COLO829 (cell line): Measurements from ENCODE around the gene LCOR.
"Not testable (repeated sequence)": the region's sequence is repeated elsewhere in the genome, so short reads cannot be mapped to it uniquely, and the experiment has no call there.

ENCODE experiments used
- DNase-seq: peaks from one replicate; pipeline ENCODE4 v3.0.0; 2012; ENCODE audit warnings: low spot score

Gene LCOR

DNA sequence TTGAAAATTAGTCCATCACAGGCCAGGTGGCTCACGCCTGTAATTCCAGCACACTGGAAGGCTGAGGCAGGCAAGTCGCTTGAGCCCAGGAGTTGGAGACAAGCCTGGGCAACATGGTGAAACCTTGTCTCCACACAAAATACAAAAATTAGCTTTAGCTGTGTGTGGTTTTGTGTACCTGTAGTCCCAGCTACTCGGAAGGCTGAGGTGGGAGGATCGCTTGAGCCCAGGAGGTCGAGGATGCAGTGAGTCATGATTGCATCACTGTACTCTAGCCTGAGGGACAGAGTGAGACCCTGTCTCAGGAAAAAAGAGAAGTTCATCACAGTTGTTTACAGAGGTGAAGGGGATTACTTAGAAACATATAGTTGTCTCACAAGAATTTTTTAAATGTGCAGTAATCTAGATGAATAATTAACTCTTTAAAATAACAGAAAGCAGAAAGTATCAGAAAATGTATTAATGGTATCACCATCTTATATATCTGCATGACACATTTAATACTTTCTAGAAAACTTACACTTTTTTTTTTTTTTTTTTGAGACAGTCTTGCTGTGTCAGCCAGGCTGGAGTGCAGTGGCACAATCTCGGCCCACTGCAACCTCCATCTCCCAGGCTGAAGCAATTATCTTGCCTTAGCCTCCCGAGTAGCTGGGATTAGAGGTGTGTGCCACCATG lies 8.9 kb downstream of the LCOR start:
- no peak for DNase-seq

DNA sequence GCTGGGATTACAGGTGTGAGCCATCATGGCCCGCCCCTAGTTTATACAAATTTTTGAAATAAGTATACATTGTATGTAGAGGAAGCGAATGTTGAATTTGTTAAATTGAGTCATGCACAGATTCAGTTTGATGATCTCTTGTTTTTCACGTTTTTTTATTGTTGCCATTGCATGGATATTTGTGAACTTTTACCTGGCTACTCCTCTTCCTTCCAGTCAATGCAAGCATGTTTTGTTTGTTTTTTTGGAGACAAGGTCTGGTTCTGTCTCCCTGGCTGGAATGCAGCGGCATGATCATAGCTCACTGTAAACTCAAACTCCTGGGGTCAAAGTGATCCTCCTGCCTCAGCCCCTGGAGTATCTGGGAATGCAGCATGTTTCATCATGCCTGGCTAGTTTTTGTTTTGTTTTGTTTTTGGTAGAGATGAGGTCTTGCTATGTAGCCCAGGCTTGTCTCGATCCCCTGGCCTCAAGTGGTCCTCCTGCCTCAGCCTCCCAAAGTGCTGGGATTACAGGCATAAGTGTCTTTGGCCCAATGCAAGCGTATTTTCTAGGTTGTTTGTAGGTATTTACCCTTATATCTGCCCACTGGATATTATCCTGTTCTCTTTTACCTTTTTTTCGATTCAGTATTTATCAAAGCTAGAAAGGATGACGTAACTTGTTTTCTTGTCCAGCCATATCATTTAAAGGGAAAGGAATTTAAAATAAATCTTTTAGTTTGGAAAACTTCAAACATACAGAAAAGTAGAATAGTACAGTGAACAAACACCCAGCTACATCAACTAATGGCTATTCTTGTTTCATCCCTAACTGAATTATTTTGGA lies 11.0 kb downstream of the LCOR start:
- DNase-seq = no peak

DNA sequence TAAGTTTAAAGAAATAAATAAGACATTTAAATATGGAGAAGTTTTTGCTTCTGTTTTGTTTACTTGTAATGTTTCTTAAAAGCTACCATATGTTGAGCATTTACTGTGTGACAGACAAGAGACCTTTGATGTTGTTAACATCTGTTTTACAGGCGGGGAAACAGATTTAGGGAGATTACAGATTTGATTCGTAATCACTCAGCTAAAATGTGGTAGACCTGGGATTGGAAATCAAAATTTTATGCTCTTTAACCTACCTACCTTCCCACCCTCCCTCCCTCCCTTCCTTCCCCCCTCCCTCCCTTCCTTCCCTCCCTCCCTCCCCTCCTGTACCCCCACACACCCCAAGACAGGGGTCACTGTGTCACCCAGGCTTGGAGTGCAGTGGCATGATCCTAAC lies 11.7 kb downstream of the LCOR start:
- DNase-seq = no peak

DNA sequence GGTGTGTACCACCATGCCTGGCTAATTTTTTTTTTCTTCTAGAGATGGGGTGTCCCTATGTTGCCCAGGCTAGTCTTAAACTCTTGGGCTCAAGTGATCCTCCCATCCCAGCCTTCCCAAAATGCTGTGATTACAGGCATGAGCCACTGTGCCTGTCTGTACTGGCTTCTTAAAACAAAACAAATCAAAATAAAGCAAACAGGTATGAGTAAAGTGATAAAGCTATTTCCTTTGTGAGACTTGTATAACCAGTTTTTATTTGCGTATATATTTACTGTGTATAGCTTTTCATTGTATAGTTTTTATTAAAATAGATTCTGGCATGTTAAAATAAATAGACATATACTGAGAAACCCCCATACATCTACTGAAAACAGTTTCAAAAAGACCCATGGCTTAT lies 14.3 kb downstream of the LCOR start:
- DNase-seq = no peak

DNA sequence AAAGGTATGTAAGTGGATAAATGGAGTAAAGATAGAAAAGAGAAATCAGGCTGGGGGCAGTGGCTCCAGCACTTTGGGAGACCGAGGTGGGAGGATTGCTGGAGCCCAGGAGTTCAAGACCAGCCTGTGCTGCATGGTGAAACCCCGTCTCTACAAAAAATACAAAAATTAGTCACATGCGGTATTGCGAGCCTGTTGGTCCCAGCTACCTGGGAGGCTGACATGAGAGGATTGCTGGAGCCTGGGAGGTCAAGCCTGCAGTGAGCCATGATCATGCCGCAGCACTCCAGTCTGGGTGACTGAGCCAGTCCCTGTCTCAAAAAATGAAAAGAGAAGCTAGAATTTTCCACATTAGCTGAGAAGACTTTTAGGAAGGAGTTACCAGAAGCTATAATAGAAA lies 14.8 kb downstream of the LCOR start:
- DNase-seq = no peak

DNA sequence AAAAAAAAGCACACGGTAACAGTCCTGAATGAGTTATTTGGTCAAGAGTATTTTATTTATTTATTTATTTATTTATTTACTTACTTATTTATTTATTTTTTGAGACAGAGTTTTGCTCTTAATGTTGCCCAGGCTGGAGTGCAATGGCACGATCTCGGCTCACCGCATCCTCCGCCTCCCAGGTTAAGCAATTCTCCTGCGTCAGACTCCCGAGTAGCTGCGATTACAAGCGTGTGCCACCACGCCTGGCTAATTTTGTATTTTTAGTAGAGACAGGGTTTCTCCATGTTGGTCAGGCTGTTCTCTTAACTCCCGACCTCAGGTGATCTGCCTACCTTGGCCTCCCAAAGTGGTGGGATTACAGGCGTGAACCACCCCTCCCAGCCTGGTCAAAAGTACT lies 15.3 kb downstream of the LCOR start:
- not testable (repeated sequence) for DNase-seq

DNA sequence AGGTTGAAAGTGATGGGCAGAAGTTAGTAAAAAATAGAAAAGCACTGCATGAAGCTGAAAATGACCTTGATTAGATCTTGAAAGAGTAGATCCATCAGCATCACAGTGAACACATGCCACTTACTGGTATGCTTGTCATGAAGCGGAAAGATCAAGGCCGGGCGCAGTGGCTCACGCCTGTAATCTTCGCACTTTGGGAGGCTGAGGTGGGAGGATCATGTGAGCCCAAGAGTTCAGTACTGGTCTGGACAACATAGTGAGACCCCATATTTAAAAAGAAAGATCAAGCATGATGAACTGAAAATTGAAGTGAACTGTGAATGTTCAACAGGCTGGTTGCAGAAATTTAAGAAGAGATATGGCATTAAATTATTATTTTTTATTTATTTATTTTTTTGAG lies 18.0 kb downstream of the LCOR start:
- no peak for DNase-seq

DNA sequence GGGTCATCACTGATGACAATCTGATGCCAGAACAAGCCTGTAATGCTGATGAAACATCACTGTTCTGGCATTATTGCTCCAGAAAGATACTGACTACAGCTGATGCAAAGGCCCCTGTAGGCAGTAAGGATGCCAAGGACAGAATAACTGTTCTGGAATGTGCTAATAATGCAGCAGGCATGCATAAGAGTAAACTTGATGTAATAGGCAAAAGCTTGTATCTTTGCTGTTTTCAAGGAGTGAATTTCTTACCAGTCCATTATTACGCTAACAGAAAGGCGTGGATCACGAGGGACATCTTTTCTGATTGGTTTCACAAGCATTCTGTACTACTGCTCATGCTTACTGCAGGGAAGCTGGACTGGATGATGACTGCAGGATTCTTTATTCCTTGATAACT lies 18.7 kb downstream of the LCOR start:
- DNase-seq = no peak

DNA sequence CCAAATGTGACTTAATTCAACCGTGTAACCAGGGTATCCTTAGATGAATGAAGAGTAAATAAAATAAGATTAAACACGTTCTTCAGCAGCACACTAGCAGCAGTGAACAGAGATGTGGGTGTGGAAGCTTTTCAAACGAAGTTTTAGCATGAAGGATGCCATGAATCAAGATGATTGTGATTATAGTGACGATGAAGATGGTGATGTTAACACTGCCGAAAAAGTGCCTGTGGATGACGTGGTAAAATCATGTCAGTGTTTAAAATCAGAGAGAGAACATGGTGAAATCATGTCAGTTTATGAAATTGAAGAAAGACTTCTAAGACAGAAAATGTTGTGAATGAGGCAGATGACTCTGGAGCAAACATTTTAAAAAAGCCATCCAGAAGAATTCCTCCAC lies 19.2 kb downstream of the LCOR start:
- no peak for DNase-seq

DNA sequence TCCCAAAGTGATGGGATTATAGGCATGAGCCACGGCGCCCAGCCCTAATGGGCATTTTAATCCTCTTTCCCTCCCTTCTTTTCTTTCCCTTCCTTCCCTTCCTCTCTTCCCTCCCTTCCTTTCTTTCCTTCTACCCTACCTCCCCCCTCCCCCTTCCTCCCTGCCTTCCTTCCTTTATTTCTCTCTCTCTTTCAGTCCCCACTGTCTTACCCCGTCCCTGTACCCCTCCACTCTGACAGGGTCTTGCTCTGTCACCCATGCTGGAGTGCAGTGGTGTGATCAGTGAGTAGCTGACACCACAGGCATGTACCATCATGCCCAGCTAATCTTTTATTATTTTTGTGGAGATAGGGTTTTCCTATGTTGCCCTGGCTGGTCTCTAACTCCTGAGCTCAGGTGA lies 24.2 kb downstream of the LCOR start:
- DNase-seq = no peak

DNA sequence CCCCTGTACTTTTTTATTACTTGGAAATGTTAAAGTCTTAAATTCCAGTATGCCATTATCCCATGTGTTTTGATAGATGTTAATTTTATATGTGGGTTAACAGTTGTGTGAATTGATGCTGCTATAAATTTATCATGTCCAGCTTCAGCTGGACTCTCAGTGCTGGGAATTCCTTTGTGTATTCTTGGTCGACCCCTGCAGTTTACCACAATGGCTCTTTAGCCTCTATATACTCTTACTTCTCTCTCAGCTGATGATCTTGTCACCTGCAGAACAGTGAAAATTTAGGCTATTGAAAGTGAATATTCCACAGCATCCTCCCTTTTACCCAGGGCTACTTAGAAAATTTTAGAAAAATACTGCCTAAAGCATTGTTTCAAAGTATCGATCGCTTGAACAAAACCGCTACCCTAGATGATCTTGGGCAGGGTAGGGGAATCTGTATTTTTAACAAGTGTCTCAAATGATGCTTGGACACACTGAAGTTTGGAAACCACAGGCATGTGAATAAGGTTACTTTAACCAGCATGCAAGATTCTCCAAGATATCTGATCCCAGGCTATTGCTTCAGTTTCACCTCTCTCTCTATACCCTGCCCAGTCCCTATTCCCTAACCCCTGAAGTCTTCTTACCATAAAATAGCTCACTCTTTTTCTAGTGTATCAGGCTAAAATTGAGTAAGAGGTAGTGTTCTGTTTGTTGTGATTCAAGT lies 25.4 kb downstream of the LCOR start:
- no peak for DNase-seq

DNA sequence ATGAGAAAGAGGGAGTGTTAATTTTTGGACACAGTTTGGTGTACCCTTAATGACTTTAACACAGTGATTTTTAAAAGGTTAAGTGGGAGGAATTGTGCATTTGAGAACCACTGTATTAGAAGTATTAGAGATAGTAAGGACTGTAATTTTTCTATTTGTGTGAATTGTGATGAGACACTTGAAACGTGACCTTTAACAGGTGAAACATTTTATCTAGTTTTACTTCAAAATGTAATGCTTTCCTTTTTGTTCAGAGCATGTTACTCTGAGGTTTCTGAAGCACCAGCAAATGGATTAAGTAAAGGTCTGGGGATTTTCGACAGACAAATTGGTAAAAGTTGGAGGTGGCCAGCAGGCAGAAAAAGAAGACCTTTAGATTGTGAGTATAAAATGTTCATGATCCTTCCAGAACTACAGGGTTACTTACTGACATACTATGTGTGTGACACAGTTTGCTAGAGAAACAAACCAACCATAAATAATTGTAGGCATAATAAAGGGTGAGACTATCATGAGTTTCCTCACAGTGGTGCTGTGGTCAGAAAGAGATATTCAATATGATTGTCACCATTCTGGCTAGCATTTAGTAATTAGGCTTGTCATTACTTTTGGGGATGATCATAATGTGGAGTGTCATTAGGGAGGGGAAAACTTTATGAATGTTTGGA lies 26.1 kb downstream of the LCOR start:
- no peak for DNase-seq

DNA sequence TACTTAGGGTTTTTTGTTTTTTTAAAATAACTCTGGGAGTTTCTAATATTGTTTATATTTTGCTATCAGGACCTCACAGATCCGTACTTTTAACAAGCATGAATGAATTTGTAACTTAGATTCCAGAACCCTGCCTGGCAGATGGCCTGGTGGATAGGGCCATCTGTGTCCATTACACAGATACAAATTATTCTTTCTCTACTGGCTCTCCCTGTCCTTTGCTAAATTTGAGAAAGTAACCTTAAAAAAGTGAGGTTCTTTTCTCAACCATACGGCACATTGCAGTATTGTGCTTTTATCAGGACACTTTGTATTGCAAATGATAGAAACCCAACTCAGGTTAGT lies 26.6 kb downstream of the LCOR start:
- DNase-seq = no peak

DNA sequence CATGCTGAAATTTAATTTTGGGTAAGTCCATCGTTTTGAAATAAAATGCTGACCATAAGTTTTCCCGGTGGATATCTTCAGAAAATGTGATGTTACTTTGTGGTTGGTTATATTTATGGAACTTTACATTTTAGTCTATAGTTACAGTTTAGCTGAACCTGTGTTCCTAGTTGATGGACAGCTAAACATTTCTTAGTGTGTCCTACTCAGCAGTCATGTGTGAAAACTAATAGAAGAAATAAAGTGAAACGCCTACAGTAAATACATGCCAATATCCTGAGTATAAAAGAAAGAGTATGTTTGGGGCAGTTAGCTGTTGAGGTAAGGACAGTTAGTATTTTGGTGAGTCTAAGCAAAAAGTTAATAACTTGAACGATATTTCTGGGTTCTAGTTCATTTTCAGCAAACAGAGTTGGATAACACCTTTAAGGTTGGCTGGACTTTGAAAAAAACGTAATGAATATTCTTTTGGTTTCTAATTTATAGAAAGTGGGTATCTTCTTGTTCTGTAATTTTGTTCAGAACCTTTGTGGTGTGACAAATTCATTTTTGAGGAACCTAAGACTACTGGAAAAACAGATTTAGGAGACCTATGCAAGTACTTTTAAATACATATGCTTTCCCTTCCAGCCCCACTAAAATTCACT lies 28.7 kb downstream of the LCOR start:
- DNase-seq = no peak

DNA sequence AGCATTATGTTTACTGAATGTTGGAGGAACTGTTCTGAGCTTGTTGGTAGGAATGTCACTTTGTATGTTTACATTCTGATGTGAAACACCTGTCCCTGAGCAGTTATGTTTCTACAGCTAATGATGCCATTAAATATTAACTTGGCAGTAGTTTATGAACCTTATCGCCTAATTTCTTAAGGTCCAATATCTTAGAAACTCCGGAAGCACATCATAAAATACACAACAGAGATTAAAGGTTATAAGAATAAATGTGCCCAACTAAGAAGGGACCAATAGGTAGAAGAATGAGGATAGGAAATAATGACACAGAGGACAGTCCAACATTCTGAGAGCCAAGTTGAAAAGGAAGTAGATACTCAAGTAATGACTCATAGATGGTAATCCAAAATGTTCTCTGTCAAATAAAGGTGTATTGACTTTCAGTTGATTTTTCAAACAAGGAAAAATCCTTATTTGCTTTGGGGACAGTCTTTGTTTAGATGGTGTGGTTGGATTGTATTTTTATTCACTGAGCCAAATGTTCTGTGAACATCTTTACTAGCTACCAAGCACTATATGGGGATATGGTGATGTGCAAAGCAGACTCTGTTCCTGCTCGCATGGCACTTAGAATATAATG lies 31.9 kb downstream of the LCOR start:
- DNase-seq = peak; percentile 20

DNA sequence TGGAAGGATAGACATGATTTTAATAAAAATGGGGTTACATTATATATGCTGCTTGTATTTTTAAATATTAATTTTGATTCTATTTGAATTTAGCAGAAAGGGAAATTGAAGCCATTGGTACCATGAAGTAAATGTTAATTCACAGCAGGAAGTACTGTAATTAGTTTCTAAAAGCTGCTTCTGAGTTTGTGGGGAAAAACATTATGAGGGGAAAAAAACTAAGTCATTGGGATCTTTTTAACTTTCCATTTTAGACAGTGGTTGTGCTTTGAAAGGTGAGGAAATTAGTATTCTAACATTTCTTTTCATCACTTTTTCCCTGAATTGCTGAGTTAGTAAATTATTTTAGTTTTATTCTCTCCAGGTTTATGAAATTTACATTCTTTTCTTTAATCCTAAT lies 41.0 kb downstream of the LCOR start:
- DNase-seq = no peak

DNA sequence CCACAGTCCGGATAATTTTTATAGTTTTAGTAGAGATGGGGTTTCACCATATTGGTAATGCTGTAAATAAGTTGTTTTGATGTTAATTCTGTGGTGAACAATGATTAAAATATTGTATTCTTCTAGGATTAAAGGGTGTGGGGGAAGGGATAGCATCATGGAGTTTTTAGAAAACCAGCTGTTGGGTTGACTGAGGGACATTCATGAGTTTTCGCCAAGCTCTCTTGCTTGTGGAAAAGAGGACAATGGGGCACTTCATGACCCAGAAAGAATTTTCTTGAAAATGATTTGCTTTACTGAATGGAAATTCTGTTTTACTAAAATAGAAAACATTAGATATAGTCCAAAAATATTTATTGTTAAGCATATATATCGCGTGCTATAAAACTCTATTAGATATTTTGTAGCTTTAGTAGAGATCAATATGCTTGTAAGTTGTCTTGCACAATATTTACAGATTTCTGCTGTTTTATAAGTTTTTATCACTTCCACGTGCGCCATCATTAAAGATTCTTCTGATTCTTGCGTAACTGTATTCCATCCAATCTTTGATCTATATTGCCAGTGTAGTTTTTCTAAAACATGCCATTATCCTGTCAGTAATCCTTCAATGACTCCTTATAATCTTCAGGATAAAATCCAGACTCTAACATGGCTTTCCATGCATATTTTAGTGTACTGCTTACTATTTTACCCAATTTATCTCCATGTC lies 41.8 kb downstream of the LCOR start:
- peak; percentile 68 for DNase-seq

DNA sequence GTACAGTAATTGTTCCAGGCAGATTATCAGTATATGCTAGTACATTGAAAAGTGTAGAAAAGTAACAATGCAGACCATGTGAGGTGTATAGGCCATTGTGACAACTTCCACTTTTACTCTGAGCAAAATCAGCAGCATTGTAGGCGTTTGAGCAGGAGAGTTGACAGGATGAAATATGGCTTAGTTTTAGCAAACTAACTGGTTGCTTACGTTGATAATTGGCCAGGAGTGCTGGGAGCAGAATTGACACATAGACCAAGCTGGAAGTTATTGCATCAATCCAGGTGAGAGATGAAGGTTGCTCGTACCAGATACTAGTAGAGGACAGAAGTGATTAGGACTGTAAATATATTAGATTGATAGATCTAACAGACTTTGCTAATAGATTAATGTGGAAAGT lies 46.0 kb downstream of the LCOR start:
- no peak for DNase-seq

DNA sequence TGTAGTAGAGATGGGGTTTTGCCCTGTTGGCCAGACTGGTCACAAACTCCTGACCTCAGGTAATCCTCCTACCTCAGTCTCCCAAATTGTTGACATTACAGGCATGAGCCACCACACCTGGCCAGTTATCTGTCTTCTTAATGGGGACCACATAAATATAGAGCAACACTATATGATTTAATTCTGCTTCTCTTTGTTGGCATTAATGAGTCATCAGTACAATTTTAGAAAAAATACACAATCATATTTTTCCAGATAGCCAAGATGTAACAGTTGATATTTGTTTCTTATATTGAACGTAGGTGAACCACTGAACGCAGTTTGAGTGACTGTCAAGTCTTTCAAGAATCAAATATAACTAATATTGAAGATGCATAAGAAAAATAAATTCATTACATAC lies 48.5 kb downstream of the LCOR start:
- no peak for DNase-seq

DNA sequence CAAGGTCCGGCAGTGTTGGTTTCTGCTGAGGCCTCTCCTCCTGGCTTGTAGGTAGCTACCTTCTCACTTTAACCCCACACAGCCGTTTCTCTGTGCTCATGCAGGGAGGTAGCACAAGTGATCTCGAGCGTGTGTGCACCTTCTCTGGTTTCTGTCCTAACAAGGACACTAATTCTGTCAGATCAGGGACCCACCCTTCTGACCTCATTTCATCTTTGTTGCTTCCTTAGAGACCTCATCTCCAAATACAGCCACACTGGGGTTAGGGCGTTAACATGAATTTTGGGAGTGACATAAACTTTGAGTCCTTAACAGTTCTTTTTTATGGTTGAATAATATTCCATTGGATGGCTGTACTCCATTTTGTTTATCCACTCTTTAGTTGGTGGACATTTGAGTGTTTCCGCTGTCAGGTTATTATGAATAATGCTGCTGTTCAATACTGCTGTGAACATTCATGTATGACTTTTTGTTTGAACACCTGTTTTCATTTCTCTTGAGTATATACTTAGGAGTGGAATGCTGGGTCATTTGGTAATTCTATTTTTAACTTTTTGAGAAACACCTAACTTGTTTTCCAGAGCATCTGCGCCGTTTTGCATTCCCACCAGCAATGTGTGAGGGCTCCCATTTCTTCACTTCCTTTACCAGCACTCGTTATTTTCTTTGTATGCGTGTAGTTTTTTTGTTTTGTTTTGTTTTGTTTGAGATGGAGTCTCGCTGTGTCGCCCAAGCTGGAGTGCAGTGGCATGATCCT lies 57.5 kb downstream of the LCOR start:
- DNase-seq = no peak

DNA sequence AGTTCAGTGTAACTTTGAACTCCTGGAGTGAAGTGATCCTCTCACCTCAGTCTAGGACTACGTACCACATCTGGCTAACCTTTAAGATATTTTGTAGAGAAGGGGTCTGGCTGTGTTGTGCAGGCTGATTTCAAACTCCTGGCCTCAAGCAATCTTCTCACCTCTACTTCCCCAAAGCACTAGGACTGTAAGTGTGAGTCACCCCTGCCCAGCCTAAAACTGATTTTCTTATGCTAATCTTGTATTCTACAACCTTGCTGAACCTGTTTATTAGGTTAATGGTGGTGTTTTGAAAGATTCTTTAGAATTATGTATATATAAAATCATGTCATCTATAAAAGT lies 58.0 kb downstream of the LCOR start:
- no peak for DNase-seq
